CD1c-positive myeloid dendritic cell (primary cell): ENCODE results near the gene ESPN.

Experiments used
- DNase-seq: peaks from one replicate; pipeline ENCODE4 v3.0.0-alpha.2; 2016; ENCODE audit errors: extremely low spot score

The ESPN gene

DNA sequence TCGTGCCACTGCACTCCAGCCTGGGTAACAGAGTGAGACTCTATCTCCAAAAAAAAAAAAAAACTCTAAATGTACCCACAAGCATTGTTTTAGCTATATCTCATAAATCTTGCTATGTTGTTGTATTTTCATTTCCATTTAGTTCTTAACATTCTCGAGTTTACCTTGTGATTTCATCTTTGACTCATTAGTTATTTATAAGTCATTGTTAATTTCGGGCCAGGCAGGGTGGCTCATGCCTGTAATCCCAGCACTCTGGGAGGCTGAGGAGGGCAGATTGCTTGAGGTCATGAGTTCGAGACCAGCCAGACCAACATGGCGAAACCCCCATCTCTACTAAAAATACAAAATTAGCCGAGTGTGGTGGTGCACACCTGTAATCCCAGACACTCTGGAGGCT, 16.6 kb upstream of the ESPN start:
- no peak for DNase-seq

DNA sequence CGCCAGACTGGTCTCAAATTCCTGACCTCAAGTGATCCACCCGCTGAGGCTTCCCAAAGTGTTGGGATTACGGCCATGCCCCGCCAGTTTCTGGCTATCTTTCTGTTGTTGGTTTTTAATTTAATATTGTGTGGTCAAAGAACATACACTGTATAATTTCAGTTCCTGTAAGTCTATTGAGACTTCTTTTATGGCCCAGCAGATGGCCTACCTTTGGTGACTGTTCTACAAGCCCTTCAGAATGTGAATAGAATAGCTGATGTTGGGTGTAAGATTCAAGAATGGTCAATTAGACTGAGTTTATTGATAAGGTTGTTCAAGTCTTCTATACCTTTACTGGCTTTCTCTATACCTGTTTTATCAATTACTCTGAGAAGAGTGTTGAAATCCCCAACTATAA, 15.5 kb upstream of the ESPN start:
- no peak for DNase-seq

DNA sequence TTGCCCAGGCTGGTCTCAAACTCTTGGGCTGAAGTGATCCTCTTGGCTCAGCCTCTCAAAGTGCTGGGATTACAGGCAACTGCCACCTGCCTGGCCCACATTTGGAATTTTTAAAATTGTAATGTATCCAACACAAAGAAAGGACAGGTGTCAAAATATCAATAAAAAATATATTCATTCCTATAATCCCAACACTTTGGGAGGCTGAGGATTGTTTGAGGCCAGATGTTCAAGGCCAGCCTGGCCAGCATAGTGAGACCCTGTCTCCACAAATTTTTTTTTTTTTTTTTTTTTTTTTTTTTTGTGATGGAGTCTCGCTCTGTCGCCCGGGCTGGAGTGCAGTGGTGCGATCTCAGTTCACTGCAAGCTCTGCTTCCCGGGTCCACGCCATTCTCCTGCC, 14.8 kb upstream of the ESPN start:
- no peak for DNase-seq

DNA sequence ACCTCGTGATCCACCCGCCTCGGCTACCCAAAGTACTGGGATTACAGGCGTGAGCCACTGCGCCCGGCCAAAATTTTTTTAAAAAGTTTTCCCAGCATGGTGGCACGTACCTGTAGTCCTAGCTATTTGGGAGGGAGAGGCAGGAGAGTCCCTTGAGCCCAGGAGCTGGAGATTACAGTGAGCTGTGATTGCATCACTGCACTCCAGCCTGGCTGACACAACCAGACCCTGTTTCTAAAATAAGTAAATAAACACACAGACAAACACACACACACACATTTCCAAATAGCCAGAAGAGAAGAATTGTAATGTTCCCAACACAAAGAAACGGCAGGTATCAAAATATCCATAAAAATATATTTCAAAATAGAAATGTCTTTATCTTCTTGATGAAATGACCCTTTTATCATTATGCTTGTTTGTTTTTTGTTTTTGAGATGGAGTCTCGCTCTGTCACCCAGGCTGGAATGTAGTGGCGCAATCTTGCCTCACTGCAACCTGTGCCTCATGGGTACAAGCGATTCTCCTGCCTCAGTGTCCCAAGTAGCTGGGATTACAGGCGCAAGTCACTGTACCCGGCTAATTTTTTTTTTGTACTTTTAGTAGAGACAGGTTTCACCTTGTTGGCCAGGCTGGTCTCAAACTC, 14.2 kb upstream of the ESPN start:
- no peak for DNase-seq

DNA sequence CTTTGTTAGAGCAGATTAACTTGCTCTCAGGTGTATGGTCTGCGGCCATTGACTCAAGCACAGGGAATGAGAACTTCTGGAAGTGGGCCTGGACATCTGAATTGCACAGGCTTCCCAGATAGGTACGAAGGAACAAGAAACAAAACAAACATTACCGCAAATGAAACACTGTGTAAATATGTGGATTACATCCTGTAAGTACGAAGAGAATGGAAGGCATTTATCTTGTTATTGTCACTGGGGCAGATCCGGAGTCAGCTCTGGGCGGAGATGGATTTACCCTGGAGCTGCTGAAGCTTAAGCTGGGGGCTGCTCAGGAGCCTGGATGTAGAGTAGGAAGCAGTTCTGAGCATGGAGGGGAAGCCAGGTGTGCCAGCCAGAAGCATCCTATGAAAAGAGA, 11.7 kb upstream of the ESPN start:
- no peak for DNase-seq

DNA sequence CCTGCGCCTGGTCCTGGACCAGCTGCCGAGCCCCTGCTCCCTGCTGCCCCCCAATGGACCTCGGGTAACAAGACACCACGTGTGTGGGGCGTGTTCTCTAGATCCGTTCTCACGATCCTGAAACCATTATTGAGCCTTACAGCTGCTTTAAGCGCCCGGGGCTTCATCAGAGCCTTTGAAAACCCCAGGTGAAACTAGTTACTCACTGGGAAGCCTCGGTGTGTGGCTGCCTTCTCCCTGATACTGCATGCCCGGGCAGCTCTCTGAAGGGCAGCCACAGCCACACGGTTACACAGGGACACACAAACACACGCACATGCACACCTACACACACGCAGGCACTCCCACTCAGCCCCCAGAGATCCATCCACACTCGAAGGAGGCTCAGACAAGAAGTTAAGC, 10.1 kb upstream of the ESPN start:
- DNase-seq, result peak; percentile 47

DNA sequence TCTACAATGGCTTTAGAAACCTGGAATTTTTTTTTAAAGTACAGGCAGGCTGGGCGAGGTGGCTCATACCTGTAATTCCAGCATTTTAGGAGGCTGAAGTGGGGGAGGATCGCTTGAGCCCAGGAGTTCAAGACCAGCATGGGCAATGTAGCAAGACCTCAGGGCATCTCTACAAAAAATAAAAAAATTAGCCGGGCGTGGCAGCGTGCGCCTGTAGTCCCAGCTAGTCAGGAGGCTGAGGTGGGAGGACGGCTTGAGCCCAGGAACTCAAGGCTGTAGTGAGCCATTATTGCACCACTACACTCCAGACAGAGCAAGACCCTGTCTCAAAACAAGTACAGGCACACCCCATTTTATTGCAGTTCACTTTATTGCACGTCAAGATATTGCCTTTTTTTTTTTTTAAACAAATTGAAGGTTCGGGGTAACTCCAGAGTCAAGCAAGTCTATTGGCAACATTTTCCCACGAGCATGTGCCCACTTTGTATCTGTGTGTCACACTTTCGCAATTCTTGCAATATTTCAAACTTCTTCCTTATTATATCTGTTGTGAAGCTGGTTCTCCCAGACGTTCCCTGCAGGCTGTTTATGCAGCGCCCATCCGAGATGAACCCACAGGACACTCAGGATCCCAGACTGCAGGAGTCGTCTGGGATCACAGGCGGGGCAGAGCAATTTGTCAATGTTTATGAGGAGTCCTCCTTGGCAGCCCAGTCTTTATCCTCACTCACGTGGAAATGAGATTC, 9.5 kb upstream of the ESPN start:
- DNase-seq, result peak; percentile 44

DNA sequence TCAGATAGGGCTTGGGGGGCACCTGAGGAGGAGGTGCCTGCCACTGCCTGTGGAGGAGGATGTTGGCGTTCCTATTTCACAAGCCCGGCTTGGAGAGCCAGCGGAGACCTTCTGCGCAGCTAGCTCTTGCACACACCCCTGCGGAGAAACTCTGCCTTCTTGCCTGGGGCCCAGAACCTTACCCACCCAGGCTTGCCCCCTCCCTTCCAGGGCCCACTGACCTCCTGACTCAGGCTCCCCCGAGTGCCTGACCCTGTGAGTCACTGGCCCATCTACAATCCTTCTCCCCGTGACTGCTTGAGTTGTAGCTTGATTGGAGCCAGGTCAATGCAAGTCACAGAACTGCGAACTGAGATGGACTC, 8.3 kb upstream of the ESPN start:
- DNase-seq, result no peak

DNA sequence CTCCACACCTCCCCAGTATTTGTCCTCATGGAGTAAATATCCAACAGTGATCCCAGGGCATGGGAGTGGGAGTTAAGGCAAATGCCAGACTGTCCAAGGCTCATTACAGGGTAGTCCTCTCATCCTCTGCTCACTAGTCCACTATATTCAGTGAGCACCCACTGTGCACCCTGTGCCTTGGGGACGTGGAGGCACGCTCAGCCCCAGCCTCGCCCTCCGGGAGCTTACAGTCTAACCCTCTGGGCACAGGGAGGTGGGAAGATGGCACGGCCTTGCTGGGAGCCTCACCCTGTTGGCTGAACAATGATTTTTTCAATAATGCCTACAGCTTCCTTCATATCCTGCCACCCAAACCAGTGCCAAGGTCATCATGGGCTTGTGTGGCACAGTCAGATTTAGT, 7.7 kb upstream of the ESPN start:
- DNase-seq, result no peak

DNA sequence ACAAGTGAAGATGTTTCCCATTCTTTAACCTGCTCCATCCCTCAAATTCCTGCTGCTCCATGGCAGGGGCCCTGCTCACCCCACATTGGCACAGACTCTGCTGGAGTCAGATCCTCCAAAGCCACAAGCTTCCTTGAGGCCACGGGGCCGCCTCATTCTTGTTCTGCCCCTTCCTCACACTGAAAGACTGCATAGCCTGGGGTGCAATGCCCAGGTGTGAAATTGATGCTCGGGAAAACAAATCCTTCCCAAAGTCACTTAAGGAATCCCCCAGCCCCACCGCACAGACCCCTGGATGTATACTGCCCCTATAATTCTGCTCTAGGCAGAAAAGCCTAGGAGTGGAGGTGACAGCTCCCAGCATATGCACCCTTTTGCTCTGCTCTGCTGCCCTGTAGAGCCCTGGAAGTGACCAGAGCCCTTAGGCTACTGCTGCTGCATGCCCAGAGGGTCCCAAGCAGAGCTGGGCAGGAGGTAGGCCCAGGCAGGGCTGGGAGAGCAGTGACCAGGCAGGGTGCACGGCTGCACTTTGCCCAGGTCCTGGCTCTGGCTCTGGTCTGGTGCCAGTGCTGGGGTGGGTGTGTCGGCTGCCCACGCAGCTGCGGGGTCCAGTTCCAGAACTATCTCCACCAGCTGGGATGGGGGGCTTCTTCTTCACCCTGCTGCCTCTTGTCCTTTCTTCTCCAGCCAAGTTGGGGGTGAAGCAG, 6.5 kb upstream of the ESPN start:
- DNase-seq, result no peak

DNA sequence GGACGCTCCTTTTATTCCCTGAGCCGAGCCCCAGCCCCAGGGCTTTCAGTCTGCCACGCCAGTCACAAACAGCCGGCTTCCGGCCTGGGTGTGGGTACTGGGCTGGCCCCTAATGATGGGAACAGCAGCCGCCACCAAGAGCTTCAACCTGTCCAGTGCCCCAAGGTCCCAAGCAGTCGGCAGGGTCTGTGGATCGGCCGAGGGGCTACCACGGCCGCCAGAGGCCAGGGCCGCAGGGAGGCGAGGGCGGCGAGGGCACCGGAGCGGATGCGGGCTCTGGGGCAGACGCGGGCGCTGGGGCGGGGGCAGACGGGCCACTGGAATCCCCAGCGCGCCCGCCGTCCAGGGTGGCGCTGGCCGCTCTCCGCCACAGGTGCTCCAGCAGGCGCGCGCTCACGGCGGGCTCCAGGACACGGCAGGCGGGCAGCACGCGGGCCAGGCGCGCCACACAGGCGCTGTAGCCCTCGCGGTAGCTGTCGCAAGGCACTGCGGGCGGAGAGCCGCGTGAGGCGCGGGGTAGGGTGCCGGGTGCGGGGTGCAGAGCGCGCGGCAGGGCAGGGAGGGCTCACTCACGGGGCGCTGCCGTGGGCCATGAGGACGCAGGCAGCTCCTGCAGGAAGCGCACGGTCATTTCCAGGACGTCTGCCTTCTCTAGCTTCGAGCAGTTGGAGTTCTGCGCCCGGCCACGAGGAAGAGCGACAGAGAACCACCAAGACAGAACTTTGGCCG, 5.7 kb upstream of the ESPN start:
- no peak for DNase-seq

DNA sequence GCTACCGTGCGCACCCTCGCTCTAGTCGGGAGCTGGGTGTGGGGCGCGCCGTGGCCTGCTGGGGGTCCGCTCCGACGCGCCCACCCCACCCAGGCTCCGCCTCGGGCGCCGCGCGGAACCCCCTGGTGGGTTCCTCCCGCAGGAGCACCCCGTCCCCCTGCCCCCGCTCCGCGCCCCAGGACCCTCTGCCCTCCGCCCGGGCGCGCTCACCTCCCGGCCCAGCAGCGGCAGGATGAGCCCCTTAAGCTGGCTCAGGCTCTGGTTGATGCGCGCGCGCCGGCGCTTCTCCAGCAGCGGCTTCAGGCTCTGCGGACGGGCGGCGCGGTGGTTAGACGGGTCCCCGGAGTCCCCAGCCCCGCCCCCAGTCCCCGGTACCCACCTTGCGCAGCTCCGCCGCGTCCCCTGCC, 5.2 kb upstream of the ESPN start:
- DNase-seq, result no peak

DNA sequence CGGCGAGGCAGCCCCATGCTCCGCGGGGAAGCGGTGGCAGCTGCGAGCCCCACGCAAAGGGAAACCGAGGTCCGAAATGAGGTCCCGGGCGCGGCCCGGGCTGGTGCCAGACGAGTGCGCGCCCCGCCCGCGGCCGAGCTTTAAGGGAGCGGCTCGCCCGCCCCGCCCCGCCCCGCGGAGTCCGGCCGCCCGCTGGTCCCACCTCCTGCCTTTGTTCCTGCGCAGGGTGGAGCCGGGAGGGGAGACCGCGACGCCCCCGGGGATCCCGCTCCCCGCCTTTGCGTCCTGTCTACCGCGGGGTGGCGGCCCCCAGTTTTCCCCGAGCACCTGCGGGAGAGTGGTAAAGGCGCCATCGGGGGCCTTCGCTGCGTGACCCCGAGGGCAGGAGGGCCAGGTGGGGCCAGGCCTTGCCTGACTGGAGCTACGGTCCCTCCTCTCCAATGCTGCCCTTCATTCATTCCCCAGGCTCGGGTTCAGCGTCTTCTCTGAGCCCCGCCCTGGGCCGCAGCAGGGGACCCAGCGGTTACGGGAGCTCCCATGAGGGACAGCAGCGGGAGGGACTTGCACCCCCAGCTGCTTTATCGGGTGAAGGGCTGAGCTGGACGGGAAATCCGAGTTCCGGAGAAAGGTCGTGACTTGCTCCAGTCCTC, 4.6 kb upstream of the ESPN start, which contains the start of gene HES2:
TSS of gene HES2 (minus strand) at position 116 of the 650 bp plus-strand sequence. CDS start at position 17, 99 bp downstream.
- no peak for DNase-seq

DNA sequence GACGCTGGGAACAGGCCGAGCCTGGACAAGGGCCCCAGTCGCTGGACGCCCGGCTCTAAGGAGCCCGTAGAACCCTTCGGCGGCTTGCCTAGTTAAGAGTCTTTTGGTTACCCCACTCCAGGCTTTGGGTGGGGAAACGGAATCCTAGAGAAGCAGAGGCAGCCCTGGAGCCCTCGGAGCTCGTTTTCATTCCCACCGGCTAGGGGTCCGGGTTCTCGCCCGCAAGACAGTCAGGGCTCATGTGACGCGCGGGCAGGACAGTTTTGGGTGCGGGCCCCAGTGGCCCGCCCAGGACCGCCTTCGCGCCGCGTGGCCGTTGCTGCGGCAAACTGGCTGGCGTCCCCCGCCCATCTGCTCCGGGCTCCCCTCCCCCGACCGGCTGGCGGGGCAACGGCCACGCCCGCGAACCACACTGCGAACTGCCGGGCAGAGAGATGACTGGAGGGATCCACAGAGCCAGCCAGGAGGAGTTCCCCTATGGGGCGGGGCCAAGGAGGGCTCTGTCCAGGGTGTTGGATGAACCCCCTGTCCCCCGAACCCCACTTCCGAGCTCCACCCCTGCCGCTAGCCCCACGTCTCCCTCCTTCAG, 4.0 kb upstream of the ESPN start:
- no peak for DNase-seq

DNA sequence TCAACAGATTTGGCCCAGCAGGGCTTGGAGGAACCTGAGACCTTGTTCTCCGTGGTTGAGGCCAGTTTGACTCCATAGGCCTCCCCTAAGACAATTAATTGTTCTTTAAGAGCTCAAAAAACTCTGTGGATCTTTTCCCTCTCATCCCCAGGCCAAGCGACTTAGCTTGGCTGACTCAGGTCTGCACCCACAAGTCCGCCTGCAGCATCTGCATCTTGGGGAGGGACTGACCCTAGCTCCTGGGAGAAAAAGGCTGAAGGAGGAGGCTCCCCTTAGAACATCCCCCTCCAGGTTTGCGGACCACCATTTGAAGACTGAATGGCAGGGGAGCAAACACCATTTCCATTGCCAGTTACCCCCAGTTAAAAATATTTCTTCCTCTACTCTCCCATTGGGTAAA, 3.3 kb upstream of the ESPN start:
- no peak for DNase-seq

DNA sequence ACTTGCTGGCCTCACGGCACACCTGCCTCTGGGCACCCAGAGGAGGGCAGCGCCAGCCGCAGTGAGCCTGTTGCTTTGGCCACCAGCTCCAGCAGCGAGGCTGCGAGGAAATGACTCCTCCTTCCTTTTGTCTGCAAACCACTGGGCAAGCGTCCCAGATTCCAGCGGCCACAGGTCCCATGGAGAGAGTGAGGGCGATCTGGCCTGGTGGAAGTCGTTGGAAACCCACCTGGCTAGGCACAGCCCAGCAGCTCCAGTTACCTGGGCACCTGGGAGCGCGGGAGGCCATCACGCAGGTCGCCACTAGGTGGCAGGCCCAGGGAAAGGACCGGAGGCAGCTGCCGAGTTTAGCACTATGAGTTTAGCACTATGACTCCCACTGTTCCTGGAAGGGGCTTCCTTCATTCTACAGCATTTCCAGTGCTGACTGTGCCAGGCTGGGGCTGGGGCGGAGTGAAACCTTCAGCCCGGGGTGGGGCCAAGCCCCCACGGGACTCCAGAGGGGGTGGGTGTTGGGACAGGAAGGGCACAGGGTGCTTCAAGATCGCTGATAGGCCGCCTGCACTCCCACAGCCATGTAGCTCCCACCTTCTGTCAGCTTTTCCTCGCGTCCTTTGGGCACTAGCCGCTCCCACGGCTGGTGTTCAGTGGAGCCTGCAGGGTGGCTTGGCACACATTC, 1.1 kb upstream of the ESPN start:
- peak; percentile 55 for DNase-seq

DNA sequence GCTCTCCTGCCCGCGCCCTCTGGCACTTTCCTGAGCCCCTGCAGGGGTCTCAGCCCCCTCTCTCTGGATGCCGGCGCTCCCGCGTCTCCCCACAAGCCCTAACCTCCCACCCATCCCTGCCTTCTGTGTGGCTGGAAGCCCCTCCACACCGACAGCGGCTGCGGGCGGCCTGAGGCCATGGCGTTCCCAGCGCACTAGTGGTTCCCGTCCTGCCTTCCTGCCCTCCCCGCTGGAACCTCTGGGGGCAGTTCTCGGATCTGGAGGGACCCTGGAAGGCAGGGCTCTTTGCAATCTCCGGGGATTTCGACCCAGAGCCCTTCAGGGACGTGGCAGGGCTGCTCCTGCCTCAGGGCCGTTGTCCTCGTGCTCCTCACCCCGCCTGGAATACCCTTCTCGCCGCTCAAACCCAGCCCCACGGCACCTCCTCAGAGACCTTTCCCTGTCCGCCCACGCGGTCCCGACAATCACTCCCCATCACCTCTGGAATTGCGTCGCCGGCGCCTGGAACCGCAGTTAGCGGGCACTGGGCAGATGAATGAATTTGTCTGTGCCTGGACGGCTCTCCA, 493 bp upstream of the ESPN start:
- no peak for DNase-seq

DNA sequence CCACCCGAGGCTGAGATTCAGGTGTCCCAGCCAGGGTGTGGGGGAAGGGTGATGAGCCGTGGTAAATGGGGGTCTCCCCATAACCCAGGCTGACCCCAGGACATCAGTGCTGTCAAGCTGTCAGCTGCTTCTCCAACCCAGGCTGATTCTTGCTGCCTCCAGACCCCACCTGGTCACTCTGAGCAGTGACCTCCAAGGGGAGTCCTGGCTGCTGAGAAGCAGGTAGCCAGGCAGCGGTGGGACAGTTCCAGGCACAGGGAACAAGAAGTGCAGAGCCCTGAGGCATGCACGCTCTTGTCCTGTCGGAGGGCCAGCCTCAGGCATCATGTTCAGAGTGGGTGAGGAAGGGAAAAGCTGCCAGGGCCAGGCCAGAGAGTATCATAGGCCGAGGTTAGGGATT, 1.1 kb downstream of the ESPN start:
- no peak for DNase-seq

DNA sequence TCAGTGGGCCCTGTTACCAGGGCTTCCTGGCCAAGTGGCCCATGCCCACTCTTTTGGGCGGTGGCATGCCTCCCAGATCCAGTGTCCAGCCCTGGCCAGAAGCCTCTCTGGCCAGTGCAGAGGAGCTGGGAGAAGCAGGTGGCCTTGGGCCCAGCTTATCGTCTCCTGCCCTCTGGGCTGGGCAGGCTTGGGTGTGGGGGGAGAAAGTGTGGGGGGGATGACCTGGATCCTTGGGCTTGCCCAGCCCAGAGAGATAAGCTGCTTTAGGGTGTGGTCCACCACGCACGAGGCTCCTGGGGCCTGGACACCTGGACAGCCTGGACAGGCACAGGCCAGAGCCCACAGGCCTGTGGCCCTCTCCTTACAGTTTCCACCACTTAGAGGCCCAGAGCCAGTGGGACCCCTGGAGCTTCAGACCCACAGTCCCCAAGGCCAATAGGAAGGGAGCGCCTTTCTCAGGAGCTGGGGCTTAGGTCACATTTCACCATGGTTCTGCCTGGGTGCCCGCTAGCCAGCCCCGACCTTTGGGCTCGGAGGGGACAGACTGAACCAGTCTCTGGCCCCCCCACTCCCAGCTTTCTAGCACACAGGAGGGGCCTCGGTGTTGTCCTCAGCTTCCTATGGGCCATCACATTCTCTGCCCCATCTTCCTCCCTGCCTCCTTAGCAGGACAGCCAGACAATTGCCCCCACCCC, 1.8 kb downstream of the ESPN start:
- no peak for DNase-seq

DNA sequence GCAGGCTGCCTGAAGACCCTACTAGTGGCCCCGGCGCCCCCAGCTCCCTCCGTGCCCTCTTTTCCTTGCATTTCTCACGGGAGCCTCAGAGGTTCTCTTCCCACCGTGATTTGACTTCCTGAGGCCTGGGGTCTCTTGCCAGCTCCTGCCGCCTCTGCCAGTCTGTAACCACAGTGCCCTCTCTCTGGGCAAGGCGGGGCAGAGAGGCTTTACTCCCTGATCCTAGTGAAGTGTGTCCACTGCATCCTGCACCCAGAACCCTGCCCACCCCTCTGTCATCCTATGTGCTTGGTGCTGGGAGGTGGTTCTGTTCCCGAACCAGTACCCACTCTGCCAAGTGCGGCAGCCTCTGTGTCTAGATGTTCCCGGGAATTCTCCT, 2.4 kb downstream of the ESPN start:
- no peak for DNase-seq
